OCI-LY7 (cell line): ENCODE measurements around the gene RINL. TPM values are rescaled to one million over a fixed set of nuclear protein-coding genes. Genes with fewer than 3 reads are reported as not detected.

Experiments used
- BruUV-seq: library from RNA; stranded (reverse); fragments of 400-500 nt; replicated peaks from 2 replicates; lab custom pipeline; 2021; lab: Mats Ljungman, UMichigan
- CTCF ChIA-PET: fragments of 300-600 bp; sonication (Branson Sonifier 250); formaldehyde crosslinking; loops from one replicate; lab custom pipeline; 2022; ENCODE audit warnings: antibody characterized with exemption; ENCODE audit not compliant: unreplicated experiment; lab: Charles Lee
- POLR2A ChIA-PET: fragments of 300-600 bp; sonication (Branson Sonifier 250); formaldehyde crosslinking; loops from one replicate; lab custom pipeline; 2022; ENCODE audit warnings: antibody characterized with exemption; lab: Charles Lee
- DNase-seq: peaks from one replicate; pipeline ENCODE4 v3.0.0-alpha.2; 2015; ENCODE audit warnings: low spot score
- H2AFZ ChIP-seq: fragments of 200-600 bp; sonication (generic), shearing (Covaris generic); 2 replicates; pipeline ENCODE4 v1.6.1; 2014; ENCODE audit warnings: mild to moderate bottlenecking, antibody characterized with exemption, low read length, moderate library complexity
- H3K27ac ChIP-seq: fragments of 200-600 bp; sonication (generic); 2 replicates; pipeline ENCODE4 v1.5.1; 2014; ENCODE audit warnings: mixed run types, low read depth, mild to moderate bottlenecking, moderate library complexity, low read length, inconsistent platforms; ENCODE audit not compliant: poor library complexity, severe bottlenecking
- H3K36me3 ChIP-seq: fragments of 200-600 bp; sonication (generic); 2 replicates; pipeline ENCODE4 v1.6.1; 2014; ENCODE audit warnings: mild to moderate bottlenecking, antibody characterized with exemption, low read length, moderate library complexity, mixed read lengths; ENCODE audit not compliant: insufficient read depth
- H3K4me1 ChIP-seq: fragments of 200-600 bp; sonication (generic); 2 replicates; pipeline ENCODE4 v1.5.1; 2014; ENCODE audit warnings: mild to moderate bottlenecking, low read length; ENCODE audit not compliant: insufficient read depth, poor library complexity, severe bottlenecking
- H3K4me2 ChIP-seq: fragments of 200-600 bp; sonication (generic); 2 replicates; pipeline ENCODE4 v1.6.1; 2014; ENCODE audit warnings: mild to moderate bottlenecking, low read length
- H3K4me3 ChIP-seq: fragments of 200-600 bp; sonication (generic); 2 replicates; pipeline ENCODE4 v1.5.1; 2014; ENCODE audit warnings: mild to moderate bottlenecking, low read depth, low read length; ENCODE audit not compliant: poor library complexity, severe bottlenecking
- H3K79me2 ChIP-seq: fragments of 200-600 bp; sonication (generic); 2 replicates; pipeline ENCODE4 v1.6.1; 2016; ENCODE audit warnings: low read depth, mild to moderate bottlenecking, low read length, moderate library complexity, mixed read lengths; ENCODE audit not compliant: insufficient read depth
- H3K9me2 ChIP-seq: fragments of 200-600 bp; sonication (generic); 2 replicates; pipeline ENCODE4 v1.6.1; 2016; ENCODE audit warnings: mild to moderate bottlenecking, low read length, mixed read lengths; ENCODE audit not compliant: insufficient read depth
- H3K9me3 ChIP-seq: fragments of 200-600 bp; sonication (generic); 2 replicates; pipeline ENCODE4 v1.6.1; 2014; ENCODE audit warnings: mild to moderate bottlenecking, mixed run types, low read length, mixed read lengths
- H4K20me1 ChIP-seq: fragments of 200-600 bp; sonication (generic); 2 replicates; pipeline ENCODE4 v1.6.1; 2014; ENCODE audit warnings: mild to moderate bottlenecking, antibody characterized with exemption, low read length, moderate library complexity, mixed read lengths; ENCODE audit not compliant: insufficient read depth
- EZH2phosphoT487 ChIP-seq: fragments of 200-600 bp; sonication (generic); IDR thresholded peaks from 2 replicates; pipeline ENCODE4 v1.6.1; 2018; ENCODE audit warnings: low read depth, borderline replicate concordance, mild to moderate bottlenecking, mixed run types, antibody characterized with exemption, low read length, moderate library complexity, mixed read lengths
- intact Hi-C: fragments of 100-400 bp; cut with micrococcal nuclease; formaldehyde crosslinking; loops from one replicate; pipeline ENCODE4 v1.10.0; 2022; ENCODE audit not compliant: unreplicated experiment
- total RNA-seq, 2 experiments: library from RNA; depleted of rRNA in 1 of 2; stranded (reverse); fragments of >200 nt in 1 of 2; shearing (Covaris generic) in 1 of 2; gene quantifications; 2 replicates each; pipeline ENCODE4 v1.2.3, GENCODE V29; 2014 to 2022
- TF ChIP-seq, protein P1 (sequence below): fragments of 200-600 bp; sonication (generic); conservative IDR thresholded peaks from 2 replicates; pipeline ENCODE4 v1.5.1; 2014; ENCODE audit warnings: mild to moderate bottlenecking, antibody characterized with exemption, low read length, moderate library complexity, mixed read lengths

Gene RINL
- total RNA-seq, 2 experiments from 2014 or later, result 26.3 to 42.1 TPM

DNA sequence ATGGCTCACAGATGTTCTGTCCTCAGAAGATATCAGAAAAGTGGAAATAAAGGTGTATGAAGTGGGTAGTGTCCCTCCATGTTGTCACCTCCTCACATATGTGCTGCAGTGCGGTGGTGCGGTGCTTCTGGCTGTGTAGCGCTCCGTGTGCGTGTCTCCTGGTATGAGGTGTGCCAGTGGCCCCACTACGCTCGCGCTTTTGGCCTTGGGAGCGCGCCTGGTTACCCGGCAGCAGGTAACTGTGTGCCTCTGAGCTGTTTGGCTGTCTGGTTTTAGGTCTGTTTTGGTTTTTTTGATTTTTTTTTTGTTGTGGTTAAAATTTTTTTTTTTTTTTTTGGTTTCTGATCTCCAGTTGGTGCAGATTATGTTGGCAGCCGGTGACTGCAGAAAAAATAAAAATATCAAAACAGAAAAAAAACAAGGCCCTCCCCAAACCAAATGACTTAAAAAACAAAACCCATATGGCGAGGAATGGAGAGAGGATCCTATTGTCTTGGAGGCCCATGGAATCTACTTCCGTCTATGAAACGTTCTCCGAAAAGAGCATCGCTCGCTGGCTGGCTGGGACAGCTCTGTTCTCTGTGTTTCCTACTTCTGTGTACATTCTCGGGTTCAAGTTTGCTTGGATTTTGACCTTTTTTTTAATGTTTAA, 36.2 kb downstream of the RINL start:
- ChIA-PET CTCF (no interaction called here), POLR2A (no interaction called here)
- Histone ChIP-seq H4K20me1 (peaks cover 38% of the 10 kb centered on the region), H3K4me2 (no peak overlapping the region), H2AFZ (no peak overlapping the region), H3K9me2 (no peaks in the 10 kb centered on the region), H3K79me2 (peaks cover 54% of the 10 kb centered on the region), H3K4me1 (peaks cover 14% of the 10 kb centered on the region), H3K4me3 (no peak overlapping the region), H3K36me3 (peaks cover 99% of the 10 kb centered on the region), H3K9me3 (no peaks in the 10 kb centered on the region), H3K27ac (no peak overlapping the region)
- TSS peak; percentile 17 for BruUV-seq
- DNase-seq, result no peak
- TF ChIP-seq EZH2phosphoT487, result no peak
- TF ChIP-seq, protein P1, sequence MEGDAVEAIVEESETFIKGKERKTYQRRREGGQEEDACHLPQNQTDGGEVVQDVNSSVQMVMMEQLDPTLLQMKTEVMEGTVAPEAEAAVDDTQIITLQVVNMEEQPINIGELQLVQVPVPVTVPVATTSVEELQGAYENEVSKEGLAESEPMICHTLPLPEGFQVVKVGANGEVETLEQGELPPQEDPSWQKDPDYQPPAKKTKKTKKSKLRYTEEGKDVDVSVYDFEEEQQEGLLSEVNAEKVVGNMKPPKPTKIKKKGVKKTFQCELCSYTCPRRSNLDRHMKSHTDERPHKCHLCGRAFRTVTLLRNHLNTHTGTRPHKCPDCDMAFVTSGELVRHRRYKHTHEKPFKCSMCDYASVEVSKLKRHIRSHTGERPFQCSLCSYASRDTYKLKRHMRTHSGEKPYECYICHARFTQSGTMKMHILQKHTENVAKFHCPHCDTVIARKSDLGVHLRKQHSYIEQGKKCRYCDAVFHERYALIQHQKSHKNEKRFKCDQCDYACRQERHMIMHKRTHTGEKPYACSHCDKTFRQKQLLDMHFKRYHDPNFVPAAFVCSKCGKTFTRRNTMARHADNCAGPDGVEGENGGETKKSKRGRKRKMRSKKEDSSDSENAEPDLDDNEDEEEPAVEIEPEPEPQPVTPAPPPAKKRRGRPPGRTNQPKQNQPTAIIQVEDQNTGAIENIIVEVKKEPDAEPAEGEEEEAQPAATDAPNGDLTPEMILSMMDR, result no peak
- intact Hi-C loops, result no loop called here

DNA sequence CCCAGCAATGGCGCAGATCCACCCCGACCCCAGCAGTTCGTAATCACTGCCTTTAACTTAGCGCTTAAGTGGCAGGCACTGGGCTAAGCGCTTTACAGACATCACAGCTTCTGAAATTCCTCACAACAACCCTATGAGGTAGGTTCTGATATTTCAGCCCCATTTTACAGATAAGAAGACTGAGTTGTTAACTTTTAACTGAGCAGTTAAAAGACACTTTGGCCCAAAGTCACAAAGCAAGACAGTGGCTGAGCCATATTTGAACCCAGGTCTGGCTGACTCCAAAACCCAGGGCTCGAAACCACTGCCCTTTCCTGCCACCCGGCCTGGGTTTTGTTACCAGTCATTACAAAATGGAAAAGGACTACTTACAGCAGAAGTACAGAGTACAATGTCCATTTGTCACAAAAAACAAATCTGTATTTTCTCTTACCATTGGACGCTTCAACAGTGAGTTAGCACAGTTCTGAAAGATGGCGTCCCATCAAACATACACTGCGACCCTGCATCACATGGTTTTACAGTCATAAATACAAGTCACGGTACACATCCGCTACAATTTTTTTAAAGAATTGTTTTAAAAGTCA, 36.8 kb downstream of the RINL start:
- Histone ChIP-seq H3K4me3 (no peak overlapping the region), H3K27ac (no peak overlapping the region), H3K9me3 (no peaks in the 10 kb centered on the region), H3K36me3 (peaks cover 99% of the 10 kb centered on the region), H3K4me2 (no peak overlapping the region), H3K9me2 (no peaks in the 10 kb centered on the region), H2AFZ (no peak overlapping the region), H3K79me2 (peaks cover 48% of the 10 kb centered on the region), H4K20me1 (peaks cover 36% of the 10 kb centered on the region), H3K4me1 (peaks cover 13% of the 10 kb centered on the region)
- no TSS peak for BruUV-seq
- ChIA-PET CTCF (no interaction called here), POLR2A (interaction anchor here (0.5 kb wide), 1 partner anchor 45 kb away, joined by 3 read pairs; no protein-coding TSS in a partner anchor)
- TF ChIP-seq EZH2phosphoT487, result no peak
- TF ChIP-seq, protein P1, result no peak
- intact Hi-C loops, result no loop called here
- DNase-seq, result no peak

DNA sequence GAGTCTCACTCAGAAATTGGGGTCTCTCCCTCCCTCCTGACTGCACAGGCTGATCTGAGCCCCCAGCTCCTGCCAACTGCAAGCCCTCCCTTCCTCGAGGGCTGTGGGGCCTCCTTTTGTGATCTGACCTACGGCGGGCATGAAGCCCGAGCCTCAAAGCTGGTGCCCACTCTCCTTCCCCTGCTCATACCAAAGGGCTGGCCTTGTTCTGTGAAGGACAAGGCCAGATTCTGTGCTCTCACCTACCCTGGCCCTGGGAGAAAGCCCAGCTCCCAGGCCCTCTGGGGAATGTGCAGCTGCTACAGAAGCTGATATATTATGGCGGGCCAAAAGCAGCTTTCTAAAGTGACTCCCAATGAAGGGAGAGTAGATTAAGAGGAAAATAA, 37.5 kb downstream of the RINL start:
- peaks cover 99% of the 10 kb centered on the region for H3K36me3 ChIP-seq
- H3K9me2 ChIP-seq, result no peaks in the 10 kb centered on the region
- H3K4me1 ChIP-seq, result peaks cover 13% of the 10 kb centered on the region
- intact Hi-C loops, result no loop called here
- TF ChIP-seq, protein P1, result no peak
- no peak overlapping the region for H3K4me3 ChIP-seq
- H3K79me2 ChIP-seq, result peaks cover 41% of the 10 kb centered on the region
- no TSS peak for BruUV-seq
- no peak for DNase-seq
- ChIA-PET CTCF (interaction anchor here (0.5 kb wide), 1 partner anchor 71 kb away, joined by 4 read pairs; no protein-coding TSS in a partner anchor), POLR2A (no interaction called here)
- no peak overlapping the region for H2AFZ ChIP-seq
- H3K27ac ChIP-seq, result no peak overlapping the region
- no peak overlapping the region for H3K4me2 ChIP-seq
- peaks cover 31% of the 10 kb centered on the region for H4K20me1 ChIP-seq
- no peaks in the 10 kb centered on the region for H3K9me3 ChIP-seq
